ACC112 (cell line): ENCODE data around the gene SAT1.
A peak's percentile ranks its signal among the peaks of the same experiment; 100 is the strongest.
"Not testable (repeated sequence)": the region's sequence is repeated elsewhere in the genome, so short reads cannot be mapped to it uniquely, and the experiment has no call there.

Experiments used
- H2AFZ ChIP-seq: fragments of 200-600 bp; sonication (generic); one replicate; pipeline ENCODE4 v1.6.0; 2017; ENCODE audit warnings: antibody characterized with exemption, low read length; ENCODE audit not compliant: unreplicated experiment
- H3K27ac ChIP-seq: fragments of 200-600 bp; sonication (generic); 2 replicates; pipeline ENCODE4 v1.5.1; 2014; ENCODE audit warnings: low read depth, mild to moderate bottlenecking, antibody characterized with exemption, low read length, moderate library complexity
- H3K27me3 ChIP-seq: fragments of 200-600 bp; sonication (generic); 2 replicates; pipeline ENCODE4 v1.6.1; 2014; ENCODE audit warnings: mild to moderate bottlenecking, antibody characterized with exemption, low read length, moderate library complexity, mixed read lengths; ENCODE audit not compliant: insufficient read depth
- H3K36me3 ChIP-seq: fragments of 200-600 bp; sonication (generic); 2 replicates; pipeline ENCODE4 v1.6.1; 2016; ENCODE audit warnings: mild to moderate bottlenecking, antibody characterized with exemption, low read length, moderate library complexity, mixed read lengths; ENCODE audit not compliant: insufficient read depth
- H3K4me1 ChIP-seq: fragments of 200-600 bp; sonication (generic); one replicate; pipeline ENCODE4 v1.6.1; 2016; ENCODE audit warnings: low read length, mixed read lengths; ENCODE audit not compliant: insufficient read depth, unreplicated experiment, control insufficient read depth
- H3K4me3 ChIP-seq: fragments of 200-600 bp; sonication (generic); 2 replicates; pipeline ENCODE4 v1.5.1; 2014; ENCODE audit warnings: mild to moderate bottlenecking, low read depth, low read length
- H3K79me2 ChIP-seq: fragments of 200-600 bp; sonication (generic); one replicate; pipeline ENCODE4 v1.6.0; 2016; ENCODE audit warnings: low read length; ENCODE audit not compliant: control insufficient read depth, unreplicated experiment, insufficient read depth

SAT1 gene

GRCh38 chrX:23754664-23755063 is 28.3 kb upstream of the SAT1 start:
- Histone ChIP-seq H3K27me3 (no peaks in the 10 kb centered on the region), H3K4me1 (peaks cover 17% of the 10 kb centered on the region), H3K36me3 (no peaks in the 10 kb centered on the region), H3K27ac (no peak overlapping the region), H3K79me2 (no peaks in the 10 kb centered on the region), H2AFZ (no peak overlapping the region), H3K4me3 (no peak overlapping the region)

- peak overlapping the region; percentile 49; the same call in 1 of the 2 replicates for H3K4me3 ChIP-seq
- no peak overlapping the region for H3K27ac ChIP-seq
- peaks cover 17% of the 10 kb centered on the region for H3K4me1 ChIP-seq
- H3K79me2 ChIP-seq: no peaks in the 10 kb centered on the region
- H2AFZ ChIP-seq: peak overlapping the region; percentile 85
- no peaks in the 10 kb centered on the region for H3K36me3 ChIP-seq
- H3K27me3 ChIP-seq: no peaks in the 10 kb centered on the region
Measured at GRCh38 chrX:23756165-23756564, 26.8 kb upstream of the SAT1 start.

GRCh38 chrX:23759821-23760220 is 23.2 kb upstream of the SAT1 start:
- no peak overlapping the region for H3K27ac ChIP-seq
- no peak overlapping the region for H3K4me3 ChIP-seq
- H2AFZ ChIP-seq: no peak overlapping the region
- no peaks in the 10 kb centered on the region for H3K27me3 ChIP-seq
- H3K36me3 ChIP-seq: no peaks in the 10 kb centered on the region
- H3K79me2 ChIP-seq: no peaks in the 10 kb centered on the region
- peaks cover 5% of the 10 kb centered on the region for H3K4me1 ChIP-seq

- no peaks in the 10 kb centered on the region for H3K4me1 ChIP-seq
- H3K27ac ChIP-seq: no peak overlapping the region
- H3K79me2 ChIP-seq: no peaks in the 10 kb centered on the region
- no peaks in the 10 kb centered on the region for H3K27me3 ChIP-seq
- no peak overlapping the region for H3K4me3 ChIP-seq
- H3K36me3 ChIP-seq: no peaks in the 10 kb centered on the region
- no peak overlapping the region for H2AFZ ChIP-seq
Measured at GRCh38 chrX:23764188-23764984, 18.6 kb upstream of the SAT1 start.

GRCh38 chrX:23765449-23765848 is 17.5 kb upstream of the SAT1 start:
- Histone ChIP-seq H3K79me2 (no peaks in the 10 kb centered on the region), H3K4me3 (no peak overlapping the region), H3K27ac (no peak overlapping the region), H3K27me3 (no peaks in the 10 kb centered on the region), H3K4me1 (no peaks in the 10 kb centered on the region), H3K36me3 (no peaks in the 10 kb centered on the region), H2AFZ (no peak overlapping the region)

GRCh38 chrX:23765868-23766267 is 17.1 kb upstream of the SAT1 start:
- Histone ChIP-seq H3K79me2 (no peaks in the 10 kb centered on the region), H3K27me3 (no peaks in the 10 kb centered on the region), H2AFZ (no peak overlapping the region), H3K27ac (no peak overlapping the region), H3K4me1 (no peaks in the 10 kb centered on the region), H3K36me3 (no peaks in the 10 kb centered on the region), H3K4me3 (no peak overlapping the region)

GRCh38 chrX:23766650-23767551 is 16.1 kb upstream of the SAT1 start:
- no peak overlapping the region for H3K4me3 ChIP-seq
- no peaks in the 10 kb centered on the region for H3K36me3 ChIP-seq
- H3K79me2 ChIP-seq: no peaks in the 10 kb centered on the region
- H3K27me3 ChIP-seq: no peaks in the 10 kb centered on the region
- H2AFZ ChIP-seq: no peak overlapping the region
- no peaks in the 10 kb centered on the region for H3K4me1 ChIP-seq
- no peak overlapping the region for H3K27ac ChIP-seq

GRCh38 chrX:23770142-23770541 is 12.8 kb upstream of the SAT1 start:
- Histone ChIP-seq H3K36me3 (no peaks in the 10 kb centered on the region), H3K4me3 (no peak overlapping the region), H3K27me3 (no peaks in the 10 kb centered on the region), H2AFZ (no peak overlapping the region), H3K79me2 (no peaks in the 10 kb centered on the region), H3K27ac (no peak overlapping the region), H3K4me1 (peaks cover 3% of the 10 kb centered on the region)

GRCh38 chrX:23771086-23771485 is 11.9 kb upstream of the SAT1 start:
- not testable (repeated sequence) for H3K4me1 ChIP-seq, H2AFZ ChIP-seq, H3K27me3 ChIP-seq, H3K4me3 ChIP-seq, H3K79me2 ChIP-seq, H3K27ac ChIP-seq, H3K36me3 ChIP-seq

GRCh38 chrX:23773601-23774175 is 9.3 kb upstream of the SAT1 start:
- H3K79me2 ChIP-seq: no peaks in the 10 kb centered on the region

More at GRCh38 chrX:23773601-23774175, 9.3 kb upstream of the SAT1 start:
- Histone ChIP-seq H3K36me3 (no peaks in the 10 kb centered on the region), H3K4me1 (peaks cover 6% of the 10 kb centered on the region), H2AFZ (no peak overlapping the region), H3K27ac (no peak overlapping the region), H3K27me3 (no peaks in the 10 kb centered on the region), H3K4me3 (no peak overlapping the region)
